SHP77 (cell line): ENCODE measurements around the gene PEF1.

ENCODE experiments used
- DNase-seq, 2 experiments: peaks; one replicate each; lab custom pipeline; 2025; lab: John Stamatoyannopoulos, UW

Gene PEF1

DNA sequence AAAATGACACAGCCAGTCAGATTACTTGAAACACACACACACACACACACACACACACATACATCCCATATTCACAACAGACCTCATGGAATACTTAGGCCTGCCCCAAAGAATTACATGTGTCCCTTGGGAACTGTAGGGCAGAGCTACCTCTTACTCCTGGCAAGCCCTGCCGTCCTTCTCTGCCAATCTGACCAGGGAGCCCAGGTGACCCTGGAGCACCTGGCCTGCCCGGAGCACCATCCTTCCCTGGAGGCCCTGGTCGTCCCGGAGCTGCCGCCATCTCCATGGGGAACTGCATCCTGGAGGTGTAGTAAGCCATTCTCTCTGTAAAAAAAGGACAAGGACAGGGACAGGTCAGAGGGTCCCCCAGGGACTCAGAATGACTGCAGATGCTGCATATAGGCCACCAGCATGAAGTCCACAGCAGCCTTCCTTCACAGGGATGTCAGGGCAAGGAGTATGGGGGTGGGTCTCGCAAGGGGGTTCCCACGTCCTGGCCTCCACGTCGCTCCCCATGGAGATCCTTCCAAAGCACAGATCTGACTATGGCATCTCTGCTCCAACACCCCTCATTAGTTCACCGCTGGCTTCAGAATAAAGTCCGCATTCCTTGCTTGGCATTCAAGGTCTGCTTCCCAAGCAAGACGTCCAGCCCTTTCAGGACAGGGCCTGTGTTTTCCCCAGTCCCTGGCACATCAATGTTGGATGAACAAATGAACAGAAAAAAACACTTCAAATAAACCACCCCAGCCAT is 9.2 kb upstream of the PEF1 start:
- no peak for DNase-seq

- DNase-seq, result no peak
Measured at GRCh38 chr1:31652891-31653499, 8.3 kb upstream of the PEF1 start.

GRCh38 chr1:31651766-31652165 is 7.1 kb upstream of the PEF1 start:
- DNase-seq, result no peak

DNA sequence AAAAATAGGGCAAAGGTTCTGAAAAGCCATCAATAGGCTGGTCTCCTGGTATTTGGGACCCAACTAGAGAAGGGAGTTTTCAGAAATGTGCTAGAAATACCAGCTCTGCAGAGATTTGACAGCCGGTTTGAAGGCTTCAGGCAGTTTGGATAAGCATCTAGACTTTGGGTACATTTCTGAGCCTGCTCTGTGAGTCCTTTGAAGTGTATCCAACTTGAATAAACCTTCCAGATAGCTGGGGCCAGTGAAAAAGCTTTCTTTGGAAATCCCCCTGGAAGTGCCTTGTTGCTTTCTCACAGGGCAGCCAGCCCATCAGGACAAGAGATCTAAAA is 6.4 kb upstream of the PEF1 start:
- no peak for DNase-seq

- no peak for DNase-seq
Measured at GRCh38 chr1:31650161-31651088, 5.7 kb upstream of the PEF1 start.

GRCh38 chr1:31648641-31649357 is 4.1 kb upstream of the PEF1 start:
- DNase-seq, result no peak

GRCh38 chr1:31648190-31648589 is 3.5 kb upstream of the PEF1 start:
- no peak for DNase-seq

DNA sequence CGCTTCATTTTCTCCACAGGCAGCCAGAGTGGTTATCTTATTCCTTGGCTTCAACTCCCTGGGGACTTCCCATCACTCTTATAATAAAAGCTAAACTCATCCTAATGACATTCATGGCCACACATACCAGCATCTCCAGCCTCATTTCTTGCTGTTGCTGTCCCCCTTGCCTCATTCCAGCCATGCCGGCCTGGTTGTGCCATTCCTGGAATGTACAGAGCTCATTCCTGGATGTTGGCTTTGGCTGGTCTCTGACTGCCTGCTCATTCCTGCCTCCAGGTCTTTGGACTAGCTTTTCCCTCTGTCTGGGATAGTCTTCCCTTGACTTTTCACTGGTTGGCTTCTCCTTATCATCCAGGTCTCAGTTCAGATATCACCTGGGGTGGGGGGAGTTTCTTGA is 2.4 kb upstream of the PEF1 start:
- no peak for DNase-seq

GRCh38 chr1:31646259-31646960 is 1.7 kb upstream of the PEF1 start:
- DNase-seq, result no peak

- DNase-seq, result no peak
Measured at GRCh38 chr1:31645274-31645568, 545 bp upstream of the PEF1 start.

GRCh38 chr1:31643976-31644559 is 608 bp downstream of the PEF1 start:
- DNase-seq, result no peak

DNA sequence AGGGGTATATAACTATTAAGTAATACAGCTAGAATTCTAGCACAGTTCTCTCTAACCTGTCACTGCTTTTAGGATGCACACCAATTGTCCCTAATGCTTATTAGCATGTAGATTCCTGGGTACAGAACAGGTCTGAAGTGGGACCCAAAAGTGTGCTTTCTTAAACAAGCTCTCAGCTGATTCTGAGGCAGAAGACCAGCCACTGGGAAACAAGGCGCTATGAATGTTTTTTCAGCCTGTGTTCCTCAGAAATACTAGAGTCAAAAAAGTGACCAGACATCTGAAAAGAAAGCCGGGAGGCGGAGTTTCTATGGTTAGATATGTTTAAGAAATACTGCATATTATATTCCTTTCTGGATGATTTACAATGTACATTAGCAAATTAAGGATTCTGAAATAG is 1.8 kb downstream of the PEF1 start:
- no peak for DNase-seq

GRCh38 chr1:31642366-31642765 is 2.3 kb downstream of the PEF1 start:
- no peak for DNase-seq

GRCh38 chr1:31640964-31641363 is 3.7 kb downstream of the PEF1 start:
- DNase-seq, result no peak

GRCh38 chr1:31640179-31640578 is 4.5 kb downstream of the PEF1 start:
- DNase-seq, result no peak

- no peak for DNase-seq
Measured at GRCh38 chr1:31639543-31639942, 5.1 kb downstream of the PEF1 start.

- no peak for DNase-seq
Measured at GRCh38 chr1:31637915-31638673, 6.6 kb downstream of the PEF1 start.

- peak; percentile 12 to 14 for DNase-seq
Measured at GRCh38 chr1:31633117-31633516, 11.6 kb downstream of the PEF1 start.

DNA sequence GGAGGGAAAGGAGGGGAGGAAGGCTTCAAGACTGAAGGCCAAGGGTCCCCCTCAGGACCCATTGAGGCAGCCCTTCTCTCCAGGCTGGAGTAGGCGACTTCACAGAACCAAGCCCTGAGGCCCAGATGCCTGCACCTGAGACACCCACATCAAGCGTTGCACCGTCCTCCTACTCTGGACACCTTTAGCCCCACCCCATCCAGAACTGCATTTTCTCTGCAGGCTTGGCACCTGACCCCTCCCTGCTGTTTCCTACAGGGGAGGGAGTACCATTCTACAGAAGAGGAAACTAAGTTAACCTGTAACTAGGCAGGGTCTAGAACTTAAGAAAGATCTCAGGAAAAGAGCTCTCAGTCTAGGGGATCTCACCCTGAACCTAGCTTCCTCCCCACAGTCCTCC is 12.0 kb downstream of the PEF1 start:
- no peak for DNase-seq

GRCh38 chr1:31628931-31629556 is 15.6 kb downstream of the PEF1 start:
- DNase-seq, result no peak
